Coronary artery (tissue), 2 donors: ENCODE results near the gene CNPY4.

Source experiments
- DNase-seq: peaks from one replicate; pipeline ENCODE4 v3.0.0-alpha.2; 2017; ENCODE audit warnings: low spot score
- H3K27ac ChIP-seq, 2 donors: fragments of 200-600 bp; sonication (generic); one replicate each; pipeline ENCODE4 v1.5.1; 2016 to 2019
- H3K4me3 ChIP-seq: fragments of 200-600 bp; sonication (generic); 2 replicates; pipeline ENCODE4 v1.5.1; 2016; ENCODE audit warnings: mild to moderate bottlenecking, moderate library complexity
- CTCF ChIP-seq: fragments of 200-600 bp; sonication (generic); IDR thresholded peaks from one replicate; pipeline ENCODE4 v1.5.1; 2019; ENCODE audit warnings: antibody characterized with exemption

Gene CNPY4

GRCh38 chr7:100077205-100077604, 42.2 kb upstream of the CNPY4 start:
- TF ChIP-seq CTCF, result no peak
- no peak for DNase-seq
- no peak overlapping the region for H3K27ac ChIP-seq
- no peak overlapping the region for H3K4me3 ChIP-seq

- Histone ChIP-seq H3K4me3 (no peak overlapping the region), H3K27ac (no peak overlapping the region)
- no peak for DNase-seq
- no peak for TF ChIP-seq CTCF
Observed at GRCh38 chr7:100079024-100079560, 40.3 kb upstream of the CNPY4 start.

GRCh38 chr7:100080907-100081534, 38.4 kb upstream of the CNPY4 start:
- H3K27ac ChIP-seq, result peak overlapping the region; percentile 68 to 91
- no peak for DNase-seq
- TF ChIP-seq CTCF, result no peak
- H3K4me3 ChIP-seq, result peak overlapping the region; percentile 100

- peak; percentile 99 for DNase-seq
- TF ChIP-seq CTCF, result peak; percentile 80
- Histone ChIP-seq H3K27ac (peak within 1 kb of the TSS; percentile 68 to 91), H3K4me3 (peak within 1 kb of the TSS; percentile 100)
Observed at GRCh38 chr7:100081535-100082102, 37.8 kb upstream of the CNPY4 start, which contains the start of gene ZNF3. Gene ZNF3, minus strand, starts transcription at chr7:100081723. Its CDS starts 4,366 bp downstream, at chr7:100077357.

- peak overlapping the region; percentile 100 for H3K4me3 ChIP-seq
- peak overlapping the region in 1 of 2 donors; percentile 42 for H3K27ac ChIP-seq
- TF ChIP-seq CTCF, result no peak
- no peak for DNase-seq
Observed at GRCh38 chr7:100082978-100083377, 36.5 kb upstream of the CNPY4 start.

- Histone ChIP-seq H3K4me3 (no peak overlapping the region), H3K27ac (no peak overlapping the region)
- no peak for TF ChIP-seq CTCF
- DNase-seq, result no peak
Observed at GRCh38 chr7:100085515-100085914, 33.9 kb upstream of the CNPY4 start.
